GM12891 (cell line): Measurements from ENCODE around the gene WFDC2.
"Not testable (repeated sequence)": the region's sequence is repeated elsewhere in the genome, so short reads cannot be mapped to it uniquely, and the experiment has no call there.

ENCODE experiments used
- DNase-seq: peaks from one replicate; pipeline ENCODE4 v3.0.0; 2011; ENCODE audit warnings: low spot score; ENCODE audit not compliant: insufficient read length
- FAIRE-seq: peaks from 2 replicates; lab custom pipeline; 2011; peaks lifted over from hg19 to GRCh38; lab: Jason Lieb, UNC
- PAX5 ChIP-seq: IDR thresholded peaks from 2 replicates; pipeline ENCODE4 v1.6.1; 2011; ENCODE audit warnings: low read length, moderate library complexity, mild to moderate bottlenecking; ENCODE audit not compliant: insufficient read depth, severe bottlenecking
- POLR2A ChIP-seq: IDR thresholded peaks from 2 replicates; pipeline ENCODE4 v1.6.1; 2011; ENCODE audit warnings: low read depth, low read length, control low read depth
- POLR2AphosphoS5 ChIP-seq: IDR thresholded peaks from 2 replicates; pipeline ENCODE4 v1.6.1; 2011; ENCODE audit warnings: low read depth, low read length, control low read depth
- POU2F2 ChIP-seq: IDR thresholded peaks from 2 replicates; pipeline ENCODE4 v1.6.1; 2011; ENCODE audit warnings: low read depth, mild to moderate bottlenecking, control low read depth, low read length, moderate library complexity
- SPI1 ChIP-seq: IDR thresholded peaks from 2 replicates; pipeline ENCODE4 v1.6.1; 2011; ENCODE audit warnings: low read depth, low read length, control low read depth
- TAF1 ChIP-seq: IDR thresholded peaks from 2 replicates; pipeline ENCODE4 v1.6.1; 2011; ENCODE audit warnings: low read depth, low read length, control low read depth

Gene WFDC2

GRCh38 chr20:45467172-45467571, 2.4 kb upstream of the WFDC2 start:
- TF ChIP-seq SPI1 (no peak), POU2F2 (no peak), TAF1 (no peak), POLR2A (no peak), POLR2AphosphoS5 (no peak)
- FAIRE-seq (no peak), DNase-seq (no peak)

GRCh38 chr20:45467861-45468260, 1.7 kb upstream of the WFDC2 start:
- no peak for TF ChIP-seq TAF1
- TF ChIP-seq PAX5, result no peak
- no peak for TF ChIP-seq POLR2AphosphoS5
- no peak for TF ChIP-seq POLR2A
- TF ChIP-seq POU2F2, result no peak
- TF ChIP-seq SPI1, result no peak
- FAIRE-seq (no peak), DNase-seq (no peak)

GRCh38 chr20:45470262-45470931, 844 bp downstream of the WFDC2 start:
- TF ChIP-seq POU2F2 (no peak), POLR2A (no peak), SPI1 (no peak), TAF1 (no peak), PAX5 (no peak), POLR2AphosphoS5 (no peak)
- DNase-seq (no peak), FAIRE-seq (no peak)

- TF ChIP-seq POU2F2 (no peak), PAX5 (no peak), TAF1 (no peak), POLR2AphosphoS5 (no peak), SPI1 (no peak), POLR2A (no peak)
- no peak for DNase-seq
- FAIRE-seq, result no peak
These were observed 1.4 kb downstream of the WFDC2 start for GRCh38 chr20:45470937-45471336.

- not testable (repeated sequence) for FAIRE-seq, DNase-seq
These were observed 2.7 kb downstream of the WFDC2 start for GRCh38 chr20:45472286-45472685.

GRCh38 chr20:45477530-45478148, 8.1 kb downstream of the WFDC2 start:
- DNase-seq, FAIRE-seq: not testable (repeated sequence)

GRCh38 chr20:45479822-45480221, 10.3 kb downstream of the WFDC2 start:
- no peak for DNase-seq
- FAIRE-seq, result no peak
- TF ChIP-seq TAF1 (no peak), POLR2AphosphoS5 (no peak), SPI1 (no peak), POU2F2 (no peak), POLR2A (no peak), PAX5 (no peak)

GRCh38 chr20:45484676-45485075, 15.1 kb downstream of the WFDC2 start:
- DNase-seq (no peak), FAIRE-seq (no peak)
- TF ChIP-seq POLR2AphosphoS5 (no peak), POLR2A (no peak), PAX5 (no peak), POU2F2 (no peak), SPI1 (no peak)

GRCh38 chr20:45485388-45485787, 15.8 kb downstream of the WFDC2 start:
- FAIRE-seq (no peak), DNase-seq (no peak)
- TF ChIP-seq PAX5 (no peak), TAF1 (no peak), POU2F2 (no peak), POLR2AphosphoS5 (no peak), SPI1 (no peak), POLR2A (no peak)

- FAIRE-seq, result no peak
- DNase-seq, result peak; percentile 31
- TF ChIP-seq POLR2A (no peak), SPI1 (no peak), PAX5 (no peak), POLR2AphosphoS5 (no peak), TAF1 (no peak), POU2F2 (no peak)
These were observed 17.7 kb downstream of the WFDC2 start for GRCh38 chr20:45487231-45487635.

- no peak for DNase-seq
- TF ChIP-seq SPI1 (no peak), PAX5 (no peak), POLR2A (no peak), POU2F2 (no peak), TAF1 (no peak), POLR2AphosphoS5 (no peak)
- no peak for FAIRE-seq
These were observed 19.6 kb downstream of the WFDC2 start for GRCh38 chr20:45489083-45489531.
